ENCODE measurements around the gene ADCY2. TPM values are rescaled to one million over a fixed set of nuclear protein-coding genes. Genes with fewer than 3 reads are reported as not detected.

The ADCY2 gene
- total RNA-seq, 4 donors from 2014 or later: 0.34 to 2.7 (median 1.5) TPM

GRCh38 chr5:7776442-7776841 is 380.5 kb downstream of the ADCY2 start:
- Histone ChIP-seq H3K4me3 (replicated peaks in 1 of 3) (no peak overlapping the region), H3K36me3 (no peaks in the 10 kb centered on the region), H3K27me3 (no peaks in the 10 kb centered on the region), H3K27ac (no peak overlapping the region), H3K9me3 (no peaks in the 10 kb centered on the region), H3K4me1 (no peaks in the 10 kb centered on the region)
- DNase-seq: no peak
- 91 to 92% methylated on average over 4 of the region's 4 CpGs for WGBS, 2 donors
- TF ChIP-seq CTCF (IDR thresholded peaks at IDR 0.05) (no peak), POLR2A (IDR thresholded peaks at IDR 0.05) (no peak)
- intact Hi-C loops (cut with DNase I): no loop called here

- 68 to 70% methylated on average over 10 of the region's 10 CpGs for WGBS, 2 donors
- no peaks in the 10 kb centered on the region for H3K27me3 ChIP-seq
- no peak for TF ChIP-seq CTCF (IDR thresholded peaks at IDR 0.05)
- no peak for TF ChIP-seq POLR2A (IDR thresholded peaks at IDR 0.05)
- H3K9me3 ChIP-seq: no peaks in the 10 kb centered on the region
- H3K27ac ChIP-seq: no peak overlapping the region
- no peaks in the 10 kb centered on the region for H3K36me3 ChIP-seq
- intact Hi-C loops (cut with DNase I): no loop called here
- H3K4me1 ChIP-seq: no peaks in the 10 kb centered on the region
- H3K4me3 ChIP-seq (replicated peaks in 1 of 3): no peak overlapping the region
- no peak for DNase-seq
Observed at GRCh38 chr5:7779019-7780005, 383.4 kb downstream of the ADCY2 start.

- no peaks in the 10 kb centered on the region for H3K36me3 ChIP-seq
- DNase-seq: no peak
- no peak overlapping the region for H3K4me3 ChIP-seq (replicated peaks in 1 of 3)
- H3K27me3 ChIP-seq: no peaks in the 10 kb centered on the region
- intact Hi-C loops (cut with DNase I): no loop called here
- 37 to 55% methylated on average over 2 to 3 of the region's 3 CpGs for WGBS, 2 donors
- no peaks in the 10 kb centered on the region for H3K4me1 ChIP-seq
- H3K27ac ChIP-seq: no peak overlapping the region
- H3K9me3 ChIP-seq: no peaks in the 10 kb centered on the region
- TF ChIP-seq POLR2A (IDR thresholded peaks at IDR 0.05) (no peak), CTCF (IDR thresholded peaks at IDR 0.05) (no peak)
Observed at GRCh38 chr5:7781899-7782298, 386.0 kb downstream of the ADCY2 start.

- Histone ChIP-seq H3K9me3 (no peaks in the 10 kb centered on the region), H3K27ac (no peak overlapping the region), H3K27me3 (no peaks in the 10 kb centered on the region), H3K4me1 (no peaks in the 10 kb centered on the region), H3K36me3 (no peaks in the 10 kb centered on the region), H3K4me3 (replicated peaks in 1 of 3) (no peak overlapping the region)
- intact Hi-C loops (cut with DNase I): no loop called here
- no peak for TF ChIP-seq POLR2A (IDR thresholded peaks at IDR 0.05)
- no peak for TF ChIP-seq CTCF (IDR thresholded peaks at IDR 0.05)
- no peak for DNase-seq
- WGBS, 2 donors: 63 to 71% methylated on average over 4 of the region's 4 CpGs
Observed at GRCh38 chr5:7784683-7785380, 388.9 kb downstream of the ADCY2 start.

- WGBS, 2 donors: 93 to 96% methylated on average over 3 of the region's 3 CpGs
- H3K9me3 ChIP-seq: no peaks in the 10 kb centered on the region
Observed at GRCh38 chr5:7787770-7788169, 391.8 kb downstream of the ADCY2 start.

More at GRCh38 chr5:7787770-7788169, 391.8 kb downstream of the ADCY2 start:
- no peaks in the 10 kb centered on the region for H3K4me1 ChIP-seq
- no peak overlapping the region for H3K4me3 ChIP-seq (replicated peaks in 1 of 3)
- no peak for DNase-seq
- no peak overlapping the region for H3K27ac ChIP-seq
- H3K36me3 ChIP-seq: no peaks in the 10 kb centered on the region
- intact Hi-C loops (cut with DNase I): no loop called here
- no peaks in the 10 kb centered on the region for H3K27me3 ChIP-seq
- no peak for TF ChIP-seq CTCF (IDR thresholded peaks at IDR 0.05)
- no peak for TF ChIP-seq POLR2A (IDR thresholded peaks at IDR 0.05)
